Sigmoid colon (tissue), 7 donors: ENCODE measurements around the gene GRAMD1B. TPM values are rescaled to one million over a fixed set of nuclear protein-coding genes. Genes with fewer than 3 reads are reported as not detected.

Source experiments
- DNase-seq: peaks from one replicate; pipeline ENCODE4 v3.0.0-alpha.2; 2019
- H3K27ac ChIP-seq, 4 donors: fragments of 200-600 bp; sonication (generic); one replicate each; pipeline ENCODE4 v1.5.1; 2016 to 2019; ENCODE audit warnings: mild to moderate bottlenecking in 1 of 4
- H3K27me3 ChIP-seq, 3 donors: fragments of 200-600 bp; sonication (generic); one replicate each; pipeline ENCODE4 v1.5.1; 2019; ENCODE audit warnings: mild to moderate bottlenecking in 1 of 3
- H3K36me3 ChIP-seq, 4 donors: fragments of 200-600 bp; sonication (generic); one replicate each; pipeline ENCODE4 v1.5.1; 2016 to 2019
- H3K4me1 ChIP-seq, 4 donors: fragments of 200-600 bp; sonication (generic); one replicate each; pipeline ENCODE4 v1.5.1; 2017 to 2019
- H3K4me3 ChIP-seq, 4 donors: fragments of 200-600 bp; sonication (generic); one replicate each; pipeline ENCODE4 v1.5.1; 2017 to 2019; ENCODE audit warnings: mild to moderate bottlenecking in 2 of 4, moderate library complexity in 1 of 4
- H3K9me3 ChIP-seq, 4 donors: fragments of 200-600 bp in 3 of 4; sonication (generic) in 3 of 4; one replicate each; pipeline versions ENCODE4 v1.5.1 to v1.6.1; 2013 to 2019
- EP300 ChIP-seq, 4 donors: sonication (generic); formaldehyde crosslinking; IDR thresholded peaks; one replicate each; pipeline ENCODE4 v1.6.1; 2017; ENCODE audit warnings: antibody characterized with exemption in 4 of 4
- POLR2A ChIP-seq, 2 donors: fragments of 450-650 bp; IDR thresholded peaks; one replicate each; pipeline ENCODE4 v1.6.1; 2016; ENCODE audit warnings: antibody characterized with exemption in 2 of 2, mild to moderate bottlenecking in 2 of 2, moderate library complexity in 2 of 2
- POLR2AphosphoS5 ChIP-seq, 4 donors: sonication (generic); formaldehyde crosslinking; IDR thresholded peaks; one replicate each; pipeline ENCODE4 v1.6.1; 2017; ENCODE audit warnings: antibody characterized with exemption in 4 of 4
- WGBS, 2 donors: extraction: QIAGEN DNeasy Blood & Tissue Kit; methylation state at CpG; one replicate each; pipeline ENCODE4 v1.1.7; 2013; 5-methylcytosine and 5-hydroxymethylcytosine counted together
- intact Hi-C: fragments of 100-400 bp; cut with DNase I; formaldehyde crosslinking; loops from one replicate; pipeline ENCODE4 v1.15.1; 2023
- polyA plus RNA-seq, 3 donors: library from polyadenylated mRNA; stranded (reverse); fragments of 200-250 nt; gene quantifications; one replicate each; pipeline ENCODE4 v1.2.3, GENCODE V29; 2013
- total RNA-seq, 4 donors: library from RNA; depleted of rRNA; stranded (reverse); fragments of >200 nt; gene quantifications; one replicate each; pipeline ENCODE4 v1.1.0, GENCODE V29; 2016
- TF ChIP-seq, protein P1 (sequence below), 4 experiments: fragments of 450-650 bp in 3 of 4; fragments of 200-600 bp in 1 of 4; IDR thresholded peaks; one replicate each; pipeline ENCODE4 v1.5.1; 2016 to 2019; ENCODE audit warnings: antibody characterized with exemption in 4 of 4, mild to moderate bottlenecking in 3 of 4, moderate library complexity in 2 of 4
- donor health status: healthy with polysubstance abuse.
- donor health status: Bipolar disorder and iron deficiency.
- donor health status: healthy.

The GRAMD1B gene
- total and polyA plus RNA-seq, 7 donors, result 1.8 to 5.0 (median 3.5) TPM

- Histone ChIP-seq H3K4me3 (no peak overlapping the region), H3K9me3 (no peaks in the 10 kb centered on the region), H3K4me1 (no peaks in the 10 kb centered on the region), H3K36me3 (no peaks in the 10 kb centered on the region), H3K27ac (no peak overlapping the region), H3K27me3 (no peaks in the 10 kb centered on the region)
- DNase-seq, result no peak
- TF ChIP-seq POLR2AphosphoS5 (IDR thresholded peaks at IDR 0.05) (no peak), POLR2A (IDR thresholded peaks at IDR 0.05) (no peak), EP300 (IDR thresholded peaks at IDR 0.05) (no peak)
- TF ChIP-seq, protein P1, sequence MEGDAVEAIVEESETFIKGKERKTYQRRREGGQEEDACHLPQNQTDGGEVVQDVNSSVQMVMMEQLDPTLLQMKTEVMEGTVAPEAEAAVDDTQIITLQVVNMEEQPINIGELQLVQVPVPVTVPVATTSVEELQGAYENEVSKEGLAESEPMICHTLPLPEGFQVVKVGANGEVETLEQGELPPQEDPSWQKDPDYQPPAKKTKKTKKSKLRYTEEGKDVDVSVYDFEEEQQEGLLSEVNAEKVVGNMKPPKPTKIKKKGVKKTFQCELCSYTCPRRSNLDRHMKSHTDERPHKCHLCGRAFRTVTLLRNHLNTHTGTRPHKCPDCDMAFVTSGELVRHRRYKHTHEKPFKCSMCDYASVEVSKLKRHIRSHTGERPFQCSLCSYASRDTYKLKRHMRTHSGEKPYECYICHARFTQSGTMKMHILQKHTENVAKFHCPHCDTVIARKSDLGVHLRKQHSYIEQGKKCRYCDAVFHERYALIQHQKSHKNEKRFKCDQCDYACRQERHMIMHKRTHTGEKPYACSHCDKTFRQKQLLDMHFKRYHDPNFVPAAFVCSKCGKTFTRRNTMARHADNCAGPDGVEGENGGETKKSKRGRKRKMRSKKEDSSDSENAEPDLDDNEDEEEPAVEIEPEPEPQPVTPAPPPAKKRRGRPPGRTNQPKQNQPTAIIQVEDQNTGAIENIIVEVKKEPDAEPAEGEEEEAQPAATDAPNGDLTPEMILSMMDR (IDR thresholded peaks at IDR 0.05), result no peak
- intact Hi-C loops, result no loop called here
Measured at GRCh38 chr11:123384116-123384515, 46.0 kb upstream of the GRAMD1B start.

DNA sequence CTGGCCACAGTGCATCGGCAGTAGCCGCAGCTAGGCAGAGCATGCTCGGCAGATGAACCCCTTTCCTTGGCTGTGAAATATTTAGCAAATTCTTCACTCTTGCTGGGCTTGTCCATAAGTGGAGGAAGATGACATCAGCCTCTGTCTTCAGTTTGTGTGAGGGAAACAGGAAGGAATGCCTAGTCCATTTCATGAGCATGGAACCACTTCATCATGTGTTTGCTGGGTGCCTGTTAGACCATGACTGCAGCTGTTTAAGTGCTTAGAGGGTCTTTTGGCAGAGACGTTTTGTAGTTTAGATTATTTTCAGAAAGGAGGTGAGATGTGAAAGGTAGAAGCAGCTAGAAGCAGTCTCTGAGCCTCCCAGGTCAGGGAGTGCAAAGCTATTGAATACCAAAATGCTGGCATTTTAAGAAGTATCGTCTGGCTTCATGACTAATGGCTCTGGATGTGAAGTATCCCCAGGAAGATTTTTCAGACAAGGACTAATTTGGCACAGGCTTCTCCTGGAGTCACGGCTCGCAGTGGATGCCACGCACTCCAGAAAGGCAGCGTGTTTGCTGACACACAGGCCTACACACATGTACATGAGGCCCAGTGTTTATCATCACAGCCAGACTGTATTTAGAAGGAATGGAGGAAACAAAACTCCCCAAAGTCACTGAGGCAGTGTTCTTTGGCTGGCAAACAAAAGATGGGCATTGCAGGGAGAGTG, 43.1 kb upstream of the GRAMD1B start:
- no peaks in the 10 kb centered on the region for H3K27me3 ChIP-seq
- intact Hi-C loops, result no loop called here
- WGBS, 2 donors, result 84 to 86% methylated on average over 9 of the region's 9 CpGs
- H3K9me3 ChIP-seq, result no peaks in the 10 kb centered on the region
- no peaks in the 10 kb centered on the region for H3K36me3 ChIP-seq
- no peak for DNase-seq
- TF ChIP-seq EP300 (IDR thresholded peaks at IDR 0.05), result no peak
- TF ChIP-seq, protein P1 (IDR thresholded peaks at IDR 0.05), result no peak
- TF ChIP-seq POLR2AphosphoS5 (IDR thresholded peaks at IDR 0.05), result no peak
- no peak for TF ChIP-seq POLR2A (IDR thresholded peaks at IDR 0.05)
- no peak overlapping the region for H3K27ac ChIP-seq
- H3K4me1 ChIP-seq, result no peaks in the 10 kb centered on the region
- no peak overlapping the region for H3K4me3 ChIP-seq

DNA sequence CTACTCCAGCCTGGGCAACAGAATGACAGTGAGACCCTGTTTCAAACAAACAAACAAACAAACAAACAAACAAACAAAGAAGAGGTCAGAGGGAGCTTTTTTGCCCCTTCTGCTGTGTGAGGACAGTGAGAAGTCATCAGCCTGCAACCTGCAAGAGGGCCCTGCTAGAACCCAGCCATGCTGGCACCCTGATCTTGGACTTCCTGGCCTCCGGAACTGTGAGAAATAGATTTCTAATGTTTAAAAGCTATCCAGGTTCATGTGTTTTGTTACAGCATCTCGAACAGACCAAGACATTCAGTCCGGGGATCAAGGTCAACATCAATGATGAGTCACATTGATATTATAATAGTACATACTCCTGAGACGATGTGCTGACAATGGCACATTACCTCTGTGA, 41.4 kb upstream of the GRAMD1B start:
- WGBS, 2 donors, result 79 to 88% methylated on average over 4 of the region's 4 CpGs
- TF ChIP-seq, protein P1 (IDR thresholded peaks at IDR 0.05), result no peak
- TF ChIP-seq EP300 (IDR thresholded peaks at IDR 0.05) (no peak), POLR2AphosphoS5 (IDR thresholded peaks at IDR 0.05) (no peak)
- intact Hi-C loops, result no loop called here
- Histone ChIP-seq H3K9me3 (no peaks in the 10 kb centered on the region), H3K36me3 (no peaks in the 10 kb centered on the region), H3K27ac (no peak overlapping the region), H3K27me3 (no peaks in the 10 kb centered on the region), H3K4me3 (no peak overlapping the region), H3K4me1 (no peaks in the 10 kb centered on the region)
- no peak for DNase-seq

DNA sequence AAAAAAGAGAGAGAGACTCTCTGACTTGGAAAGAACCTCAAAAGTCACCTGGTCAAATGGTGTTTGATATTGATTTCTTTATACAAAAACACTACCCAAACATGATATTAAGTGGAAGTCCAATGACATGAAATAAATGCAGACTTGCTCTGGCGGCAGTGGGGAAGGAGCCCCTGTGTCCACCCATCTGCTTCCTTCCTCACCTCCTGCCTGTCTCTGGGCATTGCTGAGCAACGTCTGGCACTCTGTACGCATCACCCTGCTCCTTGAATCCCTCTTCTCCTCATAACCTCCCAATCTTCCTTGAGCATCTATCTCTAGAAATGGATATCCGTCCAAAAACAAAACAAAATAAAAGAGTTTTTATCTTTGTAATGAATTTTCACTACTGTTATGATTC, 39.9 kb upstream of the GRAMD1B start:
- no peaks in the 10 kb centered on the region for H3K4me1 ChIP-seq
- intact Hi-C loops, result no loop called here
- H3K4me3 ChIP-seq, result no peak overlapping the region
- no peak overlapping the region for H3K27ac ChIP-seq
- no peak for DNase-seq
- 80 to 82% methylated on average over 4 of the region's 4 CpGs for WGBS, 2 donors
- TF ChIP-seq EP300 (IDR thresholded peaks at IDR 0.05), result no peak
- no peak for TF ChIP-seq POLR2A (IDR thresholded peaks at IDR 0.05)
- TF ChIP-seq POLR2AphosphoS5 (IDR thresholded peaks at IDR 0.05), result no peak
- TF ChIP-seq, protein P1 (IDR thresholded peaks at IDR 0.05), result no peak
- no peaks in the 10 kb centered on the region for H3K36me3 ChIP-seq
- no peaks in the 10 kb centered on the region for H3K9me3 ChIP-seq
- H3K27me3 ChIP-seq, result no peaks in the 10 kb centered on the region
